K562 (cell line): ENCODE results near the gene RPS27. TPM values are rescaled to one million over a fixed set of nuclear protein-coding genes. Genes with fewer than 3 reads are reported as not detected.

Experiments
- ATAC-seq: fragments of 200-7000 bp; cut with Tn5 transposase; 3 replicates; pipeline ENCODE4 v1.9.1; 2020; ENCODE audit warnings: moderate library complexity
- Bru-seq: library from RNA; stranded (reverse); fragments of 400-500 nt; gene quantifications from one replicate; lab custom pipeline; 2021; lab: Mats Ljungman, UMichigan
- BruChase-seq, 2 experiments: library from RNA; stranded (reverse); fragments of 400-500 nt; gene quantifications; one replicate each; lab custom pipeline; 2021; lab: Mats Ljungman, UMichigan
- BruUV-seq: library from RNA; stranded (reverse); fragments of 400-500 nt; replicated peaks from 2 replicates; lab custom pipeline; 2021; lab: Mats Ljungman, UMichigan
- CTCF ChIA-PET: fragments of 300-600 bp; formaldehyde crosslinking; extraction: SDS; loops from one replicate; lab custom pipeline; 2021; ENCODE audit warnings: low intra/inter-chr PET ratio; lab: Yijun Ruan, JAX
- POLR2A ChIA-PET: fragments of 300-600, 350-650 bp; sonication (Branson Sonifier 250); formaldehyde crosslinking; extraction: SDS; loops from one replicate; lab custom pipeline; 2021; ENCODE audit warnings: antibody characterized with exemption, inconsistent platforms; lab: Yijun Ruan, JAX
- DNase-seq, 4 experiments: peaks; one replicate each; pipeline versions ENCODE4 v3.0.0 to v3.0.0-alpha.2; 2011 to 2018; ENCODE audit warnings: low spot score in 3 of 4, mixed read lengths in 3 of 4; ENCODE audit errors: extremely low read depth in 1 of 4
- FAIRE-seq: peaks from 2 replicates; lab custom pipeline; 2011; peaks lifted over from hg19 to GRCh38; lab: Jason Lieb, UNC
- H2AFZ ChIP-seq: 2 replicates; pipeline ENCODE4 v1.6.0; 2011; ENCODE audit warnings: low read depth, low read length, control low read depth, inconsistent platforms
- H3K27ac ChIP-seq: fragments of 200-600 bp; 3 replicates; pipeline ENCODE4 v1.8.0; 2011; ENCODE audit warnings: low read depth, mild to moderate bottlenecking, control low read depth, inconsistent platforms, low read length, moderate library complexity, mixed read lengths; ENCODE audit errors: extremely low read depth
- H3K27me3 ChIP-seq, 2 experiments: fragments of 300-600 bp in 1 of 2; 2 replicates in 1 of 2; 3 replicates in 1 of 2; pipeline versions ENCODE4 v1.6.0 to v1.8.0; 2011; ENCODE audit warnings: inconsistent platforms in 2 of 2, low read length in 2 of 2, mild to moderate bottlenecking in 1 of 2, mixed read lengths in 1 of 2, moderate library complexity in 1 of 2; ENCODE audit not compliant: control insufficient read depth in 2 of 2, insufficient read depth in 2 of 2
- H3K36me3 ChIP-seq: fragments of 300-600 bp; 3 replicates; pipeline ENCODE4 v1.8.0; 2011; ENCODE audit warnings: mild to moderate bottlenecking, low read length, inconsistent platforms; ENCODE audit not compliant: control insufficient read depth, insufficient read depth
- H3K4me1 ChIP-seq, 2 experiments: fragments of 200-600 bp in 1 of 2; replicated peaks in 1 of 2; 2 replicates in 1 of 2; 3 replicates in 1 of 2; pipeline versions ENCODE4 v1.5.1 to v1.8.0; 2011; ENCODE audit warnings: inconsistent platforms in 2 of 2, low read length in 2 of 2, mild to moderate bottlenecking in 1 of 2, mixed read lengths in 1 of 2, moderate library complexity in 1 of 2; ENCODE audit not compliant: control insufficient read depth in 2 of 2, insufficient read depth in 2 of 2
- H3K4me2 ChIP-seq: 2 replicates; pipeline ENCODE4 v1.6.1; 2011; ENCODE audit warnings: low read length, control low read depth, inconsistent platforms, mixed read lengths; ENCODE audit not compliant: insufficient read depth
- H3K4me3 ChIP-seq: fragments of 200-600 bp; sonication (generic), shearing (Covaris generic); 2 replicates; pipeline ENCODE4 v1.5.1; 2016; ENCODE audit warnings: control low read depth, inconsistent platforms
- H3K79me2 ChIP-seq: fragments of 200-600 bp; 3 replicates; pipeline ENCODE4 v1.8.0; 2011; ENCODE audit warnings: low read length, inconsistent platforms; ENCODE audit not compliant: control insufficient read depth, insufficient read depth
- H3K9ac ChIP-seq, 2 experiments: 2 replicates each; pipeline versions ENCODE4 v1.6.0 to v1.6.1; 2011; ENCODE audit warnings: low read depth in 2 of 2, low read length in 2 of 2, control low read depth in 1 of 2, inconsistent platforms in 1 of 2, mild to moderate bottlenecking in 1 of 2, mixed read lengths in 1 of 2; ENCODE audit not compliant: insufficient read depth in 1 of 2
- H3K9me1 ChIP-seq: one replicate; pipeline ENCODE4 v1.6.0; 2011; ENCODE audit warnings: inconsistent platforms, mild to moderate bottlenecking, low read length, moderate library complexity; ENCODE audit not compliant: control insufficient read depth, insufficient read depth
- H3K9me3 ChIP-seq: replicated peaks from 2 replicates; pipeline ENCODE4 v1.5.1; 2011; ENCODE audit warnings: low read depth, low read length, inconsistent platforms; ENCODE audit not compliant: control insufficient read depth, insufficient read depth
- H4K20me1 ChIP-seq: replicated peaks from 2 replicates; pipeline ENCODE4 v1.6.1; 2011; ENCODE audit warnings: low read length, inconsistent platforms, mixed read lengths; ENCODE audit not compliant: control insufficient read depth, insufficient read depth
- C11orf30 ChIP-seq: fragments of 450-650 bp; IDR thresholded peaks from 2 replicates; pipeline ENCODE4 v1.6.1; 2016; ENCODE audit warnings: low read depth, mild to moderate bottlenecking
- CTBP1 ChIP-seq: fragments of 450-650 bp; IDR thresholded peaks from 2 replicates; pipeline ENCODE4 v1.6.1; 2016; ENCODE audit warnings: borderline replicate concordance
- FOS ChIP-seq: IDR thresholded peaks from 3 replicates; pipeline ENCODE4 v1.6.1; 2011; ENCODE audit not compliant: insufficient read length; ENCODE audit errors: extremely low read depth
- FOXA1 ChIP-seq: fragments of 450-650 bp; IDR thresholded peaks from 2 replicates; pipeline ENCODE4 v1.6.1; 2016; ENCODE audit warnings: mild to moderate bottlenecking, borderline replicate concordance
- KDM2B ChIP-seq: fragments of 250-450 bp; sonication (Bioruptor Pico); IDR thresholded peaks from 2 replicates; pipeline ENCODE4 v1.8.0; 2021; ENCODE audit warnings: mild to moderate bottlenecking, moderate library complexity
- PHB ChIP-seq: fragments of 250-450 bp; sonication (Bioruptor Pico); IDR thresholded peaks from 2 replicates; pipeline ENCODE4 v1.5.0; 2021
- RNF219 ChIP-seq: fragments of 250-450 bp; sonication (Bioruptor Pico); IDR thresholded peaks from 2 replicates; pipeline ENCODE4 v1.5.0; 2022; ENCODE audit warnings: mild to moderate bottlenecking
- ZBED1 ChIP-seq: IDR thresholded peaks from 2 replicates; pipeline ENCODE4 v1.6.1; 2014
- ZBTB5 ChIP-seq: fragments of 450-650 bp; IDR thresholded peaks from 2 replicates; pipeline ENCODE4 v1.6.1; 2017; ENCODE audit warnings: antibody characterized with exemption
- ZBTB7A ChIP-seq: IDR thresholded peaks from 2 replicates; pipeline ENCODE4 v1.6.1; 2011; ENCODE audit warnings: low read depth, mild to moderate bottlenecking, low read length, moderate library complexity, borderline replicate concordance; ENCODE audit not compliant: control insufficient read depth
- ZNF695 ChIP-seq: fragments of 450-650 bp; formaldehyde crosslinking; IDR thresholded peaks from 2 replicates; pipeline ENCODE4 v1.4.0; 2020; ENCODE audit warnings: mild to moderate bottlenecking, moderate library complexity
- WGBS: fragments of 100-300 bp; shearing (Covaris generic); methylation state at CpG from one replicate; pipeline ENCODE4 v1.1.6; 2016; ENCODE audit warnings: low coverage, mixed read lengths; ENCODE audit not compliant: insufficient coverage; ENCODE audit errors: missing lambda C conversion rate; 5-methylcytosine and 5-hydroxymethylcytosine counted together
- in situ Hi-C: fragments of 300-500 bp; cut with MboI; formaldehyde crosslinking; loops from 4 replicates; pipeline ENCODE4 v1.15.0; 2018; ENCODE audit warnings: inconsistent platforms, mixed read lengths
- intact Hi-C: fragments of 100-400 bp; cut with micrococcal nuclease; formaldehyde crosslinking; loops from 2 replicates; pipeline ENCODE4 v1.14.2; 2022
- long read RNA-seq, 3 experiments: library from polyadenylated mRNA in 2 of 3; library from RNA in 1 of 3; unstranded in 2 of 3; stranded (forward) in 1 of 3; transcript quantifications; one replicate each; pipeline ENCODE4 v2.0.0, GENCODE V29; 2019 to 2022
- polyA minus RNA-seq, 3 experiments: library from RNA; depleted of rRNA, polyadenylated mRNA; stranded (reverse); fragments of >200 nt; gene quantifications; 2 replicates each; pipeline ENCODE4 v1.2.3, GENCODE V29; 2011
- polyA plus RNA-seq, 8 experiments: library from polyadenylated mRNA; depleted of rRNA in 4 of 8; stranded (reverse) in 5 of 8; unstranded in 3 of 8; fragments of >200 nt; fragmentation: Nextera tagmentation in 2 of 8; fragmentation: Illumina TruSeq in 1 of 8; extraction: Ambion mirVana in 2 of 8; extraction: Trizol in 1 of 8; gene quantifications; 2 replicates each; pipeline versions ENCODE4 v1.2.1 to v1.2.3, GENCODE V29; 2011 to 2014; ENCODE audit warnings: inconsistent platforms in 1 of 8, missing spikeins in 1 of 8
- total RNA-seq, 7 experiments: library from RNA; depleted of rRNA in 6 of 7; stranded (reverse); fragments of >200 nt in 6 of 7; fragmentation: Illumina TruSeq in 2 of 7; extraction: Trizol in 2 of 7; gene quantifications; 2 replicates each; pipeline versions ENCODE4 v1.2.1 to v1.2.3, GENCODE V29; 2011 to 2021; ENCODE audit warnings: low replicate concordance in 1 of 7

Gene RPS27
- 416 and 654 TPM in 2 replicates for total RNA-seq (2011; cell fraction: chromatin; rRNA removed; ENCODE audit: low replicate concordance)
- 1,097 and 1,212 TPM in 2 replicates for total RNA-seq (2011; cell fraction: nucleolus; rRNA removed)
- total RNA-seq (2011; cell fraction: nucleoplasm; rRNA removed) = 1,445 and 2,827 TPM in 2 replicates
- total RNA-seq (2014; rRNA removed) (2,623 and 3,670 TPM in 2 replicates), total RNA-seq (2014; rRNA removed; fragmentation: Illumina TruSeq; extraction: Trizol) (9,218 and 10,330 TPM in 2 replicates), total RNA-seq (2015; rRNA removed; fragmentation: Illumina TruSeq; extraction: Trizol) (6,260 and 6,706 TPM in 2 replicates), total RNA-seq (2021) (2,091 and 2,307 TPM in 2 replicates), polyA plus RNA-seq (2011; rRNA removed) (9,377 and 10,263 TPM in 2 replicates), polyA plus RNA-seq (2014; fragmentation: Illumina TruSeq; extraction: Trizol) (9,201 and 9,484 TPM in 2 replicates), polyA plus RNA-seq (2014; fragmentation: Nextera tagmentation; extraction: Ambion mirVana) (1,000 to 10,000 TPM; 6,302 to 8,843 TPM), polyA plus RNA-seq (2014; rRNA removed) (6,001 and 6,844 TPM in 2 replicates), polyA minus RNA-seq (2011; rRNA and poly(A)+ RNA removed) (764 and 943 TPM in 2 replicates), Bru-seq, nascent RNA (percentile 100 among the genes with signal in this experiment), BruChase-seq, experiment 1, labeled RNA remaining after a 2-hour chase (percentile 99 among the genes with signal in this experiment), BruChase-seq, experiment 2, labeled RNA remaining after a 6-hour chase (percentile 97 among the genes with signal in this experiment)
- polyA plus RNA-seq (2011; cell fraction: cytosol; rRNA removed) = 4,075 and 4,977 TPM in 2 replicates
- polyA plus RNA-seq (2011; cell fraction: nucleus; rRNA removed) = 2,986 and 4,801 TPM in 2 replicates
- polyA plus RNA-seq (2012) = 8,193 and 8,500 TPM in 2 replicates
- 469 and 481 TPM in 2 replicates for polyA minus RNA-seq (2011; cell fraction: cytosol; rRNA and poly(A)+ RNA removed)
- polyA minus RNA-seq (2011; cell fraction: nucleus; rRNA and poly(A)+ RNA removed) = 274 and 543 TPM in 2 replicates
- long read RNA-seq, experiment 1, transcript RPS27-204 (4 exons, 573 nt) = minor isoform, 19 of 1,458 reads
- long read RNA-seq, experiment 1, transcript RPS27-203 (3 exons, 496 nt) = minor isoform, 23 of 1,458 reads
- long read RNA-seq, experiment 1, transcript RPS27-201 (4 exons, 359 nt) = major isoform, 1,408 of 1,458 reads
- long read RNA-seq, experiment 1, partial matches to known transcripts = 4 of 1,458 reads
- long read RNA-seq, experiment 1, other reads (novel, unspliced or antisense) = 3 of 1,458 reads
- long read RNA-seq, experiment 2, transcript RPS27-203 (3 exons, 496 nt) = minor isoform, 13 of 661 reads
- long read RNA-seq, experiment 2, transcript RPS27-201 (4 exons, 359 nt) = major isoform, 622 of 661 reads
- long read RNA-seq, experiment 2, transcript RPS27-204 (4 exons, 573 nt) = minor isoform, 10 of 661 reads
- long read RNA-seq, experiment 2, partial matches to known transcripts = 3 of 661 reads
- long read RNA-seq, experiment 2, other reads (novel, unspliced or antisense) = 12 of 661 reads
- long read RNA-seq, experiment 3, transcript RPS27-204 (4 exons, 573 nt) = minor isoform, 8 of 2,462 reads
- long read RNA-seq, experiment 3, transcript RPS27-201 (4 exons, 359 nt) = major isoform, 2,443 of 2,462 reads
- long read RNA-seq, experiment 3, partial matches to known transcripts = 2 of 2,462 reads
- long read RNA-seq, experiment 3, other reads (novel, unspliced or antisense) = 3 of 2,462 reads

- FAIRE-seq (peak; percentile 98), ATAC-seq (peak; percentile 84), DNase-seq (peak; percentile 82 to 98 (median 89))
- H3K4me1 ChIP-seq = peaks cover 6 to 11% of the 10 kb centered on the region in 2 experiments; a peak in 3 of 5 replicates
- no peaks in the 10 kb centered on the region for H3K9me1 ChIP-seq
- H3K79me2 ChIP-seq = peaks cover 31% of the 10 kb centered on the region
- peak within 1 kb of the TSS; percentile 97 for H3K9ac ChIP-seq
- in situ Hi-C loops = no loop called here
- no TSS peak for BruUV-seq
- peak within 1 kb of the TSS; percentile 98 for H3K27ac ChIP-seq
- peaks cover 41% of the 10 kb centered on the region for H3K36me3 ChIP-seq
- intact Hi-C loops = loop anchor here (5.0 kb wide), 1 partner anchor 192 kb away; no protein-coding TSS in a partner anchor
- H3K9me3 ChIP-seq = no peaks in the 10 kb centered on the region
- peak within 1 kb of the TSS; percentile 98 for H3K4me2 ChIP-seq
- ChIA-PET CTCF (interaction anchor here (0.6 kb wide), 1 partner anchor 274 kb away, joined by 7 read pairs; no protein-coding TSS in a partner anchor), POLR2A (interaction anchor here (0.6 to 4.4 kb wide), 91 partner anchors 9 to 591 kb away, joined by 3 to 104 read pairs (median 5); partner anchors contain the start of genes CHTOP, CREB3L4, CRTC2 and DENND4B)
- under 1% methylated on average over 36 of the region's 36 CpGs for WGBS
- no peaks in the 10 kb centered on the region for H3K27me3 ChIP-seq
- peak within 1 kb of the TSS; percentile 98 for H2AFZ ChIP-seq
- peak within 1 kb of the TSS; percentile 81 for H3K4me3 ChIP-seq
- H4K20me1 ChIP-seq = no peaks in the 10 kb centered on the region; the same call in 1 of the 2 replicates
- peak; percentile 80 for TF ChIP-seq ZBTB7A
- no peak for TF ChIP-seq FOS
- TF ChIP-seq CTBP1 = peak; percentile 58; the same call in 1 of the 2 replicates
- TF ChIP-seq FOXA1 = no peak
- no peak for TF ChIP-seq RNF219 (CRISPR knock-in tag)
- 0 out of 2 replicates have a peak, but pooled peaks have one; percentile 26 for TF ChIP-seq PHB (CRISPR knock-in tag)
- TF ChIP-seq ZBTB5 = no peak
- TF ChIP-seq C11orf30 = no peak; the same call in 1 of the 2 replicates
- TF ChIP-seq ZNF695 (CRISPR knock-in tag) = no peak
- 0 out of 2 replicates have a peak, but pooled peaks have one; percentile 61 for TF ChIP-seq KDM2B
- TF ChIP-seq ZBED1 = peak; percentile 67; the same call in 1 of the 2 replicates
These were observed at the start of gene RPS27 for GRCh38 chr1:153990468-153991150. Gene RPS27, plus strand, starts transcription at chr1:153990762. Its CDS starts 35 bp downstream, at chr1:153990797.
